ENCODE measurements around the gene UBE2F.

DNA sequence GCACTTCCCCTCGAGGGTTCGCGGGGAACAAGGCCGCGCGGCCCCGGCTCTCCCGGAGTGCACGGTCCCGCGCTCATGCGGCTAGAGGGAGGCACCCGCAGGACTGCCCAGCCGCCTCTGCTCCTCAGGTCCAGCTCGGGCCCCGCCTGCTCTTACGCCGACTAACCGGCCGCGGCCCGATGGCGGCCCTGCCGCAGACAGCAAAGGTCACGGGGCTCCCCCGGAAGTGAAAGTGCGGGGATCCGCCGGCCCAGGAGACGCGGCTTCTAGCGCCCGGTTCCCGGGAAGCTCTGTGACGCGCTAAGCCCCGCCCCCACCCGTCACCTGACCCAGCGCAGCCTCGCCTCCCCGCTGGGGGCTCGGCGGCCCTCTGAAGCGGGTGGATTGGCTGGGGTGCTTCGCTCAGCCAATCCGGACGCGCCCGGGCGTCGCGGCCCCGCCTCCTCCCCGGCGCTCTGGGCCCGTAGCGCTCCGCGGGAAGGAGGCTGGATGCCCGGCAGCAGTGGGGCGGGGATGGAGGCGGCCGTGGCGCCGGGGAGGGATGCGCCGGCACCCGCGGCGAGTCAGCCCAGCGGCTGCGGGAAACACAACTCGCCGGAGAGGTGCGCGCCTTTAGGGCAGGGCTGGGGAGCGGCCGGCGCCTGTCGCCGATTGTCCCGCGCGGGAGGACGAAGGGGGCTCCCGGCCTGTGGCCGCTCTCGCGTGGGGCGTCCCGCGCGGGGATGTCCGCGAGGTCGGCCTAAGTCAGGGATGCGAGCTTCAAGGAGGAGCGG lies 93.9 kb downstream of the UBE2F start, which contains the start of gene SCLY:
- peak; percentile 75 for TF ChIP-seq RAD21 (CRISPR knock-in tag; IDR thresholded peaks at IDR 0.05)
- TF ChIP-seq, protein P1, sequence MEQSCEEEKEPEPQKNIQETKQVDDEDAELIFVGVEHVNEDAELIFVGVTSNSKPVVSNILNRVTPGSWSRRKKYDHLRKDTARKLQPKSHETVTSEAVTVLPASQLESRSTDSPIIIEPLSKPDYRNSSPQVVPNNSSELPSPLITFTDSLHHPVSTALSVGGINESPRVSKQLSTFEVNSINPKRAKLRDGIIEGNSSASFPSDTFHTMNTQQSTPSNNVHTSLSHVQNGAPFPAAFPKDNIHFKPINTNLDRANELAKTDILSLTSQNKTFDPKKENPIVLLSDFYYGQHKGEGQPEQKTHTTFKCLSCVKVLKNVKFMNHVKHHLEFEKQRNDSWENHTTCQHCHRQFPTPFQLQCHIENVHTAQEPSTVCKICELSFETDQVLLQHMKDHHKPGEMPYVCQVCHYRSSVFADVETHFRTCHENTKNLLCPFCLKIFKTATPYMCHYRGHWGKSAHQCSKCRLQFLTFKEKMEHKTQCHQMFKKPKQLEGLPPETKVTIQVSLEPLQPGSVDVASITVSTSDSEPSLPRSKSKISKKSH (CRISPR knock-in tag; IDR thresholded peaks at IDR 0.05; ENCODE audit: borderline replicate concordance) = no peak; the same call in 1 of the 2 replicates
- peak; percentile 48; the same call in 1 of the 2 replicates for TF ChIP-seq SIN3A (IDR thresholded peaks at IDR 0.05; ENCODE audit: borderline replicate concordance, low read depth, low read length)
- peak; percentile 88; the same call in 1 of the 2 replicates for TF ChIP-seq ZNF20 (CRISPR knock-in tag; IDR thresholded peaks at IDR 0.05)
- TF ChIP-seq, protein P2, sequence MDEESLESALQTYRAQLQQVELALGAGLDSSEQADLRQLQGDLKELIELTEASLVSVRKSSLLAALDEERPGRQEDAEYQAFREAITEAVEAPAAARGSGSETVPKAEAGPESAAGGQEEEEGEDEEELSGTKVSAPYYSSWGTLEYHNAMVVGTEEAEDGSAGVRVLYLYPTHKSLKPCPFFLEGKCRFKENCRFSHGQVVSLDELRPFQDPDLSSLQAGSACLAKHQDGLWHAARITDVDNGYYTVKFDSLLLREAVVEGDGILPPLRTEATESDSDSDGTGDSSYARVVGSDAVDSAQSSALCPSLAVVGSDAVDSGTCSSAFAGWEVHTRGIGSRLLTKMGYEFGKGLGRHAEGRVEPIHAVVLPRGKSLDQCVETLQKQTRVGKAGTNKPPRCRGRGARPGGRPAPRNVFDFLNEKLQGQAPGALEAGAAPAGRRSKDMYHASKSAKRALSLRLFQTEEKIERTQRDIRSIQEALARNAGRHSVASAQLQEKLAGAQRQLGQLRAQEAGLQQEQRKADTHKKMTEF (CRISPR knock-in tag; IDR thresholded peaks at IDR 0.05) = peak; percentile 91
- TF ChIP-seq POLR2A (IDR thresholded peaks at IDR 0.05; ENCODE audit: insufficient read depth in 1 of 2, low read depth in 2 of 2, low read length in 2 of 2) = peak; percentile 87 to 91
- TF ChIP-seq RELA (CRISPR knock-in tag; IDR thresholded peaks at IDR 0.05) = no peak; the same call in 1 of the 2 replicates
- TF ChIP-seq, protein P3, sequence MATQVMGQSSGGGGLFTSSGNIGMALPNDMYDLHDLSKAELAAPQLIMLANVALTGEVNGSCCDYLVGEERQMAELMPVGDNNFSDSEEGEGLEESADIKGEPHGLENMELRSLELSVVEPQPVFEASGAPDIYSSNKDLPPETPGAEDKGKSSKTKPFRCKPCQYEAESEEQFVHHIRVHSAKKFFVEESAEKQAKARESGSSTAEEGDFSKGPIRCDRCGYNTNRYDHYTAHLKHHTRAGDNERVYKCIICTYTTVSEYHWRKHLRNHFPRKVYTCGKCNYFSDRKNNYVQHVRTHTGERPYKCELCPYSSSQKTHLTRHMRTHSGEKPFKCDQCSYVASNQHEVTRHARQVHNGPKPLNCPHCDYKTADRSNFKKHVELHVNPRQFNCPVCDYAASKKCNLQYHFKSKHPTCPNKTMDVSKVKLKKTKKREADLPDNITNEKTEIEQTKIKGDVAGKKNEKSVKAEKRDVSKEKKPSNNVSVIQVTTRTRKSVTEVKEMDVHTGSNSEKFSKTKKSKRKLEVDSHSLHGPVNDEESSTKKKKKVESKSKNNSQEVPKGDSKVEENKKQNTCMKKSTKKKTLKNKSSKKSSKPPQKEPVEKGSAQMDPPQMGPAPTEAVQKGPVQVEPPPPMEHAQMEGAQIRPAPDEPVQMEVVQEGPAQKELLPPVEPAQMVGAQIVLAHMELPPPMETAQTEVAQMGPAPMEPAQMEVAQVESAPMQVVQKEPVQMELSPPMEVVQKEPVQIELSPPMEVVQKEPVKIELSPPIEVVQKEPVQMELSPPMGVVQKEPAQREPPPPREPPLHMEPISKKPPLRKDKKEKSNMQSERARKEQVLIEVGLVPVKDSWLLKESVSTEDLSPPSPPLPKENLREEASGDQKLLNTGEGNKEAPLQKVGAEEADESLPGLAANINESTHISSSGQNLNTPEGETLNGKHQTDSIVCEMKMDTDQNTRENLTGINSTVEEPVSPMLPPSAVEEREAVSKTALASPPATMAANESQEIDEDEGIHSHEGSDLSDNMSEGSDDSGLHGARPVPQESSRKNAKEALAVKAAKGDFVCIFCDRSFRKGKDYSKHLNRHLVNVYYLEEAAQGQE (IDR thresholded peaks at IDR 0.05; ENCODE audit: borderline replicate concordance in 1 of 2, low read depth in 1 of 2, low read length in 2 of 2) = peak in 1 of 2 experiments; percentile 53; a peak in 2 of 4 replicates
- no peak for TF ChIP-seq ADNP (CRISPR knock-in tag; IDR thresholded peaks at IDR 0.05)
- TF ChIP-seq, protein P4, sequence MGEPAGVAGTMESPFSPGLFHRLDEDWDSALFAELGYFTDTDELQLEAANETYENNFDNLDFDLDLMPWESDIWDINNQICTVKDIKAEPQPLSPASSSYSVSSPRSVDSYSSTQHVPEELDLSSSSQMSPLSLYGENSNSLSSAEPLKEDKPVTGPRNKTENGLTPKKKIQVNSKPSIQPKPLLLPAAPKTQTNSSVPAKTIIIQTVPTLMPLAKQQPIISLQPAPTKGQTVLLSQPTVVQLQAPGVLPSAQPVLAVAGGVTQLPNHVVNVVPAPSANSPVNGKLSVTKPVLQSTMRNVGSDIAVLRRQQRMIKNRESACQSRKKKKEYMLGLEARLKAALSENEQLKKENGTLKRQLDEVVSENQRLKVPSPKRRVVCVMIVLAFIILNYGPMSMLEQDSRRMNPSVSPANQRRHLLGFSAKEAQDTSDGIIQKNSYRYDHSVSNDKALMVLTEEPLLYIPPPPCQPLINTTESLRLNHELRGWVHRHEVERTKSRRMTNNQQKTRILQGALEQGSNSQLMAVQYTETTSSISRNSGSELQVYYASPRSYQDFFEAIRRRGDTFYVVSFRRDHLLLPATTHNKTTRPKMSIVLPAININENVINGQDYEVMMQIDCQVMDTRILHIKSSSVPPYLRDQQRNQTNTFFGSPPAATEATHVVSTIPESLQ (CRISPR knock-in tag; conservative IDR thresholded peaks at IDR 0.05) = no peak
- TF ChIP-seq, protein P5, sequence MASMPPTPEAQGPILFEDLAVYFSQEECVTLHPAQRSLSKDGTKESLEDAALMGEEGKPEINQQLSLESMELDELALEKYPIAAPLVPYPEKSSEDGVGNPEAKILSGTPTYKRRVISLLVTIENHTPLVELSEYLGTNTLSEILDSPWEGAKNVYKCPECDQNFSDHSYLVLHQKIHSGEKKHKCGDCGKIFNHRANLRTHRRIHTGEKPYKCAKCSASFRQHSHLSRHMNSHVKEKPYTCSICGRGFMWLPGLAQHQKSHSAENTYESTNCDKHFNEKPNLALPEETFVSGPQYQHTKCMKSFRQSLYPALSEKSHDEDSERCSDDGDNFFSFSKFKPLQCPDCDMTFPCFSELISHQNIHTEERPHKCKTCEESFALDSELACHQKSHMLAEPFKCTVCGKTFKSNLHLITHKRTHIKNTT (CRISPR knock-in tag; IDR thresholded peaks at IDR 0.05) = no peak
- TF ChIP-seq ZNF816 (CRISPR knock-in tag; IDR thresholded peaks at IDR 0.05; ENCODE audit: borderline replicate concordance) = peak; percentile 62; the same call in 1 of the 2 replicates
- no peak for TF ChIP-seq NFIC (IDR thresholded peaks at IDR 0.05; ENCODE audit: low read length)
- peak; percentile 68; the same call in 1 of the 2 replicates for TF ChIP-seq U2AF2 (IDR thresholded peaks at IDR 0.05; ENCODE audit: low read depth, low read length)
